HG03520 (cell line): ENCODE data around the gene TK2.
"Not testable (repeated sequence)": the region's sequence is repeated elsewhere in the genome, so short reads cannot be mapped to it uniquely, and the experiment has no call there.

ENCODE experiments used
- ATAC-seq: cut with Tn5 transposase; IDR thresholded peaks from one replicate; pipeline ENCODE4 v1.9.1; 2021; ENCODE audit warnings: mild to moderate bottlenecking, moderate library complexity; ENCODE audit not compliant: unreplicated experiment

The TK2 gene

DNA sequence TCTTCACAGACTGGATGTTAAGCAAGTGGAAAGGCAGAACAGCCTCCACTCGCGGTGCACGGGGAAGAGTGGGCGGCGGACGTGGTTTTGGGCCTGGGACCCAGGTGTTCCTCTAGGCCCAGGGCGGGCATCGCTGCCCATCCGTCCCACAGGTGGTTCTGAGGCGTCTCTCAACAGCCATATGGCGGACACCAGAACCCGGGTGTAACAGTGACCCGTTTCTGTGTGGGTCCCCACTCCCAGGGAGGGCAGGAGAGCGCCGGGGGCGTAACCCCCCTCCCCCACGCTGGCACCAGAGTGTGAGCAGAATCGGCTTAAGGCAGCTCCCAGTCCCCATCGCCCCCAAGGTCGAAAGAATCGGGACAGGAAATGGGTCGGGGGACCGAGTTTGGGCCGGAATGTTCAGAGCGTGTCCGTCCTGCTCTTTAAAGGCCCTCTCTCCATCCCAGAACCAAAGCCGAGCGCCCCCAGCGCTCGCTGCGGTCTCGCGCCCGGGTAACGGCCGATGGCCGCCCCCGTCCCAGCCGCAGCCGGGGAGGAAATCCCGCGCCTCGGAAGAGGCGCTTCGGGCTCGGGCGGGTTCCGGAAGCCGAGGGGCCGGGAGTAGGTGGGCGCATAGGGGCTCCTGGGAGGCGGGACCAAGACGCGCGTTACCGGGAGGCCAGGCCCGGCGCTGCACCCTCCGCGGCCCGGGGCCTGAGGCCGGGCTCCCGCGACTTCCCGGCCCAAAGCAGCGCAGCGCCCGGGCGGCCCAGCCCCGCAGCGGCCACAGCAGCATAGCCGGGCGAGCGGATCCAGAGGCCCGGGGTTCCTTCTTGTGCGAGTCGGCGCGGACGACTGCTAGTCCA lies at the start of gene TK2:
TK2 (minus strand) TSS at position 839 of the 848 bp plus-strand sequence; CDS start at position 778, 61 bp downstream.
- no peak for ATAC-seq

DNA sequence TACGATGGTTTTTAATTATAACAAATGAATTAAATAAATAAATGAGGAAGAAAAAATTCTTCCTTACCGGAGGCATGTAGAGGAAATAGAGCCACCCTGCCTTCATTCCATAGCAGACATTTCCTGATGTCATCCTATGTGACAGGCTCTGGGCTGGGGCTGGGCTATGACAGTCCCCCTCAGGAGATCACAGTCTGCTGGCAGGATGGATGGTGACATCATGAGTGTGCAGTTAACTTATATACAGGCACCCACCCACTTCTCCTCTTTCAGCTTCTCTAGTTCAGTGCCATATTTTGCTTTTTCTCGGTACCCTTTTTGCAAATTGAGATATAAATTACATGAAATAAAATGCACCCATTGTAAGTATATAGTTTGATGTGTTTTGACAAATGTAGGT lies 48.2 kb upstream of the TK2 start:
- ATAC-seq, result no peak

DNA sequence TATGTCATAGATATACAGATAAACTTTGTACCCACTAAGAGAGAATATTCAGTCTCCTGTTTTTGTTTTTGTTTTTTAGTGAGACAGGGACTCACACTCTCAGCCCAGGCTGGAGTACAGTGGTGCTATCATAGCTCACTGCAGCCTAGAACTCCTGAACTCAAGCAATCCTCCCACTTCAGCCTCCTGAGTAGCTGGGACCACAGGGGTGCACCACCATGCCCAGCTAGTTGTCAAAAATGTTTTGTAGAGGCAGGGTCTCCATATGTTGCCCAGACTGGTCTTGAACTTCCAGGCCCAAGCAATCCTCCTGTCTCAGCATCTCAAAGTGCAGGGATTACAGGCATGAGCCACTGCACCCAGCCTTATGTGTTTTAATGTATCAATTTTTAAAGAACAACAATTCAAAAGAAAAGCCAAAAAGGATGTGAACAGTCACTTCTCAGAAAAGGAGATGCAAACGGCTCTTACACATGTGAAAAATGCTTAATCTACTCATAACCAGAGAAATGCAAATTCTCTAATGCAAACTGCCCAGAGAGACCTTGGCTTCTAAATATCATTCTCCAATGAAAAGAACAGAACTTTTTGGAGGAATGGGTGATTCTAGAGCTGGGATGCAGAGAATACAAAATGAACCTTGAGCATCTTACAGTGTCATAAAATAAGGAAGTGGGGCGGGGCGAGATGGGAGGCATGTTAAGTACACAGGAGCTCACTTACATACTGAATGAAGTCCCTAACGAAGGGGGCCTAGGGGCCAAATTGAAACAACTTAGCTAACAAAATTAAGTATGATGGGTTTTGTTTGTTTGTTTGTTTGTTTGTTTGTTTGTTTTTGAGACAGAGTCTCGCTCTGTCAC lies 47.3 kb upstream of the TK2 start:
- ATAC-seq, result no peak

DNA sequence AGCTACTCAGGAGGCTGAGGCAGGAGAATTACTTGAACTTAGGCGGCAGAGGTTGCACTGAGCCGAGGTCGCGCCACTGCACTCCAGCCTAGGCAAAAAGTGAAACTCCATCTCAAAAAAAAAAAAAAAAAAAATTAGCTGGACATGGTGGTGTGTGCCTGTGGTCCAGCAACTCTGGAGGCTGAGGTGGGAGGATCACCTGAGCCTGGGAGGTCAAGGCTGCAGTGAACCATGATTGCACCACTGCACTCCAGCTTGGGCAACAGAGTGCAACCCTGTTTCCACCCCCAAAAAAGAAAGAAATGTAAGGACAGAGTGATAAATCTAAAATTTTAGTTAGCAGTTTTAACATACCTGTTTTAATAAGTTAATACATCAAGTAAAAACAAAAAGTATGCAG lies 46.6 kb upstream of the TK2 start:
- ATAC-seq, result not testable (repeated sequence)

GRCh38 chr16:66594739-66595138 lies 44.8 kb upstream of the TK2 start:
- ATAC-seq, result no peak

- ATAC-seq, result no peak
These were observed 42.9 kb upstream of the TK2 start for GRCh38 chr16:66592814-66593213.

DNA sequence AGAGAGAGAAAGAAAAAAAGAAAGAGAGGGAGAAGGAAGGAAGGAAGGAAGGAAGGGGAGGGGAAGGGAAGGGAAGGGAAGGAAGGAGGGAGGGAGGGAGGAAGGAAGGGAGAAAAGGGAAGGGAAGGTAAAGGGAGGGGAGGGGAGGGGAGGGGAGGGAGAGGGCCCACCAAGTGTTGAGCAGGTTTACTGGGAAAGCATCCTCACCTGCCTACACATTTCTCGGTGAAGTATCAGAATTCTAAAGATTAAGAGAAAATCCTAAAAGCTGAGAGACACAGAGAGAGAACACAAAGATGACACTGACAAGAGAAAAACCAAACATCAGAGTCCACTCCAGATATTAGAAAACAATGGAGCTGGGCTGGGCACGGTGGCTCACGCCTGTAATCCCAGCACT lies 42.3 kb upstream of the TK2 start:
- no peak for ATAC-seq

DNA sequence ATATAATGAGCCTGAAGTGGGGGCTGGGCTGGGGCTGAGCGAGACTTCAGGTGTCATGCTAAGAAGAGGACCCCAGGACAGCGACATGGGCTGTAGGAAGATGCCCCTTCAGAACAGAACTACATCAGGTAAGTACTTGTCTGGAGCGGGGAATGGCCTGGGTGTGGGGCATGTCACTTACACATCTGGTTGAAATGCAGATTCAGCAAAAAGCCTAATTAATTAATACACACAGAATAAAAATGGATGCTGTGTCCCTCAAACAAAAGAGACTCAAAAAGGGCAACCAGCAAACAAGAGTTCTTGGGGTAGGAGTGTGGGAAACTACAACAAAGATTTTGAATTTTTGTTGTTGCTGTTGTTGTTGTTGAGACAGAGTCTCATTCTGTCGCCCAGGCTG lies 41.1 kb upstream of the TK2 start:
- ATAC-seq, result no peak

DNA sequence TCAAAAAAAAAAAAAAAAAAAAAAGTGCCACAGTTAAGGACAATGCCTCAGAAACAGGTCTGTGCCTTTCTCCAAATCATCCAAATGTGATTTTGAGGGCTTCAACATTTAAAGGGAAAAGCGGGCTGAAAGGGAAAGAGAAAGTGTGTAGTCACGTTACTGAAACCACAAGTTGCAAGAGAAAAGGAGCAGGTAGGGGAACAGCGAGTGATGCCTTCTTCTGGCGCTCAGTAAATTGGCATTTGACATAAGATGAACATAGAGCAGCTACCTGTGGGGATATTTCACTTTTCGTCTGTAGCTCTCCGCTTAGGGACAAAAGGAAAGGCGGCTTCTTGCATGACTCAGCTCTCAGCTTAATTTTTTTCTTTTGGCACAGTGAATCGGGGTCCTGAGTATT lies 40.4 kb upstream of the TK2 start:
- no peak for ATAC-seq

GRCh38 chr16:66588981-66589713 lies 39.2 kb upstream of the TK2 start:
- ATAC-seq, result peak; percentile 65

GRCh38 chr16:66587881-66588600 lies 38.1 kb upstream of the TK2 start:
- ATAC-seq, result no peak

DNA sequence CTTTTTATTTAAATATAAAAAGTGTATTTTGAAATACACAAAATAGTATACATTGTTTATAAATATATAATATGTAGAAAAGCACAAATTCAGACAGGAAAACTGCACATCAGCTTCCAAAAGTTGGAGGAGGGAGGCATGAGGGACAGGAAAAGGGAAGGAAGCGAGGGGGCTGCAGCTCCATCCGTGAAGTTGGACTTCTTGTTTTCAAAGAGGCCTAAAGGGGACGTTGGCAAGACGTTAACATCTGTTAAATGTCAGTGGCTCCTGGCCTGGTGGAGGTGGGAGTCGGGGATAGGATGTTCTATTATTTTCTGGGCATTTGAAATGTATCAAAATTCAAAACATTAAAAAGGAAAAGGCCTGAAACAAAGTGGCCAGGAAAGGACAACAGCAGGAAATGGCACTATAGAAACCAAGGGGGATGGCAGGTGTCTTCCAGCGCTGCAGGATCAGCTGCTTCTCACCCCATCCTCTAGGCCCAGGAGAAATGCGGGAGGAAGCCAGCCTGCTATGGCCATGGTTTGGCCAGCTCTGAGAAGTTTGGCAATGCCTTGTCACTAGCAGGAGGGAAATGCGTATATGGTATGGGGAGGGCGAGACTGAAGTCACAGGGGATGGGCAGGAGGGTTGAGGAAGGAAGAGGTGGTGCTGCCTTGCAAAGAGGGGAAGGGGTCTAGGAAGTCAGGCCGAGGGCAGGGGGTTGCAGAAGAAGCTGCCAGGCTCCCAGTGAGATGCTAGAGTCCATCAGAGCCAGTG lies 35.7 kb upstream of the TK2 start:
- ATAC-seq, result no peak

DNA sequence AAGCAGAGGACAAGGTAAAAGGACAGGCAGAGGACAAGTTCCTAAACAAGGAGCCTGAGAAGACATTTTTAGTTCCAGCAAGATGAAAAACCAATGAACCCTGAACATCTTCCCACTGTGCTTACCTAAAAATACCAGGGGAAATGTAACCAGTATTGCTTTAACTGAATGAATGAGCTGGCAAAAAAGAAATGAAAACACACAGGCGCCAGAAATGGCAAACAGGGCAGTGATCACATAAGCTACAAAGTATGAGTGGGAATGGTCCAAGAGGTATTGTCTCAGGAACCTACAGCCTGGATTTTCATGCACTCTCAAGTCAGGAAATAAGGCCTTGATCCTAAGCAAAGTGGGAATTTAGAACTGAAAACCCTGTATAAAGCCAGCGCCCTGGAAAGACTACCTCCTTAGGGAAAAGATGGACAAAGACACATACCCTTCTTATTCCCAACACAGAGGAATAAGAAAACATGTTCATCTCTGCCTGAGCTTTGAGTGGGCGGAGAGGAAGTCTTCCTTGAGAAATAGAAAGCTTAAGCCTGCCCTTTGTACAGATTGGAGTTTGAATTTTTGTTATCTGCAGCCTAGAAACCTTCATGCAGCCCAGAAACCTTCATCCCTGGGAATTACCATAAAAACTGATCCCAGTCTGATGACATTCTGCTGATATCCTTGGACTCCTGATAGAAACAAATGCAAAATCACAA lies 31.5 kb upstream of the TK2 start:
- no peak for ATAC-seq

GRCh38 chr16:66580605-66581209 lies 30.8 kb upstream of the TK2 start:
- ATAC-seq, result no peak

- ATAC-seq, result no peak
These were observed 29.0 kb upstream of the TK2 start, which contains the start of gene CMTM2 for GRCh38 chr16:66578651-66579531. Gene CMTM2 (plus strand): TSS chr16:66579463. CDS start chr16:66579608, 145 bp downstream.

GRCh38 chr16:66576296-66576695 lies 26.4 kb upstream of the TK2 start:
- no peak for ATAC-seq

DNA sequence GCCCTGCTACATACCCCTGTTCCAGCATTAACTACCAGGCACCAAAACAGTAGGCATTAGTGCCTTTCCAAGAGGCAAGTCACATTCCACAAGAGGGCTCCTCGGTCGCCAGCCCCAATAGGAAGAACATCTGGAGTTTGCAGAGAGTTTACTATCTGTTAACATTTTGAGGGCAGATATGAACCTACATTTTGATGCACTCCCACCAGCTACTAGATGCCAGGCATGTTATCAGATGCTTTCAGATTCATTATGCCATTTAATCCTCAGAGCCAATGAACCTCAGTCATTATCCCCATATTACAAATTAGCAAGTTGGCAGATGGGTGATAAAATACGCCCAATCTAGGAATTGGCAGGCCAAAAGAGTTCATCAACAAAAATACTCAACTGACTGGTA lies 25.1 kb upstream of the TK2 start:
- ATAC-seq, result no peak

DNA sequence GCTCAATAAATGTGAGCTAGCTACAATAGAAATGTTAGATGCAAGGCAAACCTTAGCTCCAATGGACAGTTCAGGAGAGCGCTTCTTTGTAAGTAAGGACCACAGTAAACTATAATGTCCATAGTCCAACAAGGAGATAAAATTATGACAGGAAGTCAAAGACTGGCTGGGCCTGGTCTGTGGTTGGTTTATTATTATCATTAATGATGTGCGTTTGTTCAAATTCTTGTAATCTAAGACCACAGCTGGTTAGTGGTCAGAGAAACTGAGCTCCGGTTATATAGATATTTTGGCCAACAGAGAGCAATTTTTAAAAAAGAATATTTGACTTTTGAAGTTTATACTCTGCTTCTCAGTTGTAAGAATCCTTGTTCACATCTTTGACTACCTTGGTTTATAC lies 24.6 kb upstream of the TK2 start:
- ATAC-seq, result no peak
